ENCODE data around the gene ZC3H4. TPM values are rescaled to one million over a fixed set of nuclear protein-coding genes. Genes with fewer than 3 reads are reported as not detected.
A peak's percentile ranks its signal among the peaks of the same experiment; 100 is the strongest.

ZC3H4 gene
- total and polyA plus RNA-seq, 11 donors: 9.6 to 35.0 (median 22.9) TPM

DNA sequence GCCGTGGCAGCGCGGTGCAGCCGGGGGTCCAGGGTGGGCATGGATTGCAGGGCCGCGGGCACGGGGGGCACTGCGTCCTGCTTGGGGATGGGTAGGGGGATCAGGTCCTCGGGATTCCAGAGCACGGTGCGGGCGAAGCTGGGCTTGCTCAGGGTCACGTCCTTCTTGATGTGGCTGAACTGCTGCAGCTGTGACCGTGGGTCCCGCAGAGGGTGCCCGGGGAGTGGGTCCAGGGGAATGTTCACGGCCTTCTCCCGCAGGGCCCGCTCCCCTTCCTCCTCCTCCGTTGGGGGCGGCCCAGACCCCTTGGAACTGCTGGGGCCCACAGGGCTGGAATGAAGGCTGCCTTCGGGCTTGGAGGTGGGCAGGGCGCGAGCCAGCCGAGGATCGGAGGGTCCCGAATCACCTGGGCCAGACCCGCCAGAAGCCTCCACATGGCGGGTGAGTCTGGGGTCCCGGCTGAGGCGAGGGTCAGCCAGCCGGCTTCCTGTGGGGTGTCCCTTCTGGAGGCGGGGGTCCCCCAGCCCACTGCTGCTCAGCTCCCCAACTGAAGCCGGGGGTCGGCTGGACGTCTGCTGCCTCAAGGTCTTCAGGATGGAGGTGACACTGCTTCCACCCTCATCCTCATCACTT lies 46.2 kb downstream of the ZC3H4 start:
- Histone ChIP-seq H3K4me1 (no peaks in the 10 kb centered on the region), H3K27ac (no peak overlapping the region), H3K9me3 (no peaks in the 10 kb centered on the region), H3K36me3 (peaks cover 3 to 87% (median 78%) of the 10 kb centered on the region in 9 donors), H3K4me3 (no peak overlapping the region), H3K27me3 (no peaks in the 10 kb centered on the region)
- TF ChIP-seq CTCF (IDR thresholded peaks at IDR 0.05): no peak
- TF ChIP-seq POLR2A (IDR thresholded peaks at IDR 0.05): no peak
- DNase-seq (no peak), ATAC-seq (no peak)
- intact Hi-C loops (cut with DNase I): no loop called here
- 91 to 95% (median 94%) methylated on average over 17 to 36 of the region's 36 CpGs for WGBS, 4 donors

GRCh38 chr19:47066376-47067214 lies 47.0 kb downstream of the ZC3H4 start:
- Histone ChIP-seq H3K9me3 (no peaks in the 10 kb centered on the region), H3K36me3 (peaks cover 0 to 80% (median 70%) of the 10 kb centered on the region in 9 donors), H3K4me1 (no peaks in the 10 kb centered on the region), H3K27me3 (no peaks in the 10 kb centered on the region), H3K27ac (no peak overlapping the region), H3K4me3 (no peak overlapping the region)
- 92 to 95% (median 94%) methylated on average over 40 to 61 of the region's 61 CpGs for WGBS, 4 donors
- TF ChIP-seq CTCF (IDR thresholded peaks at IDR 0.05): no peak
- TF ChIP-seq POLR2A (IDR thresholded peaks at IDR 0.05): no peak
- no peak for DNase-seq
- ATAC-seq: no peak
- intact Hi-C loops (cut with DNase I): no loop called here

DNA sequence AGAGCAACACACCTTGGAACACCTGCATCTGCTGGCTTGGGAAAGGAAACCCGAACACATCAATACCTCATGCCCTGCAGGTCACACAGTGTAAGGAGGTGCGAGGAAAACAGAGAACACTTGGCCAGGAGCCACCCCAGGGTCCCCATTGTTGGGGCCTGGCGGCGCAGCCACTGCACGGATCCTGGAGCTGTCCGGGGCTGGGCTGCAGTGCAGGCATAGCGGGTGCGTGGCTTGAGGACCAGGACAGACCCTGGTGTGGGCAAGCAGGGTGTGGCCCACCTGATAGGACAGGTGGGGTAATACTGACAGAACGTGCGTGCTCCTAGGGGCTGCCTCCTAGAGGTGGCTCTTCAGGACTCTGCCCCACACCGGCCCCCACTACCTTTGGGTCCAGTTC lies 48.3 kb downstream of the ZC3H4 start:
- H3K4me3 ChIP-seq: no peak overlapping the region
- peaks cover 0 to 66% (median 57%) of the 10 kb centered on the region in 9 donors for H3K36me3 ChIP-seq
- no peaks in the 10 kb centered on the region for H3K27me3 ChIP-seq
- intact Hi-C loops (cut with DNase I): no loop called here
- WGBS, 4 donors: 86 to 92% (median 92%) methylated on average over 11 of the region's 11 CpGs
- TF ChIP-seq CTCF (IDR thresholded peaks at IDR 0.05): no peak
- TF ChIP-seq POLR2A (IDR thresholded peaks at IDR 0.05): no peak
- H3K9me3 ChIP-seq: no peaks in the 10 kb centered on the region
- H3K4me1 ChIP-seq: no peaks in the 10 kb centered on the region
- H3K27ac ChIP-seq: no peak overlapping the region
- ATAC-seq (peak in 1 of 4 donors; percentile 5), DNase-seq (no peak)

DNA sequence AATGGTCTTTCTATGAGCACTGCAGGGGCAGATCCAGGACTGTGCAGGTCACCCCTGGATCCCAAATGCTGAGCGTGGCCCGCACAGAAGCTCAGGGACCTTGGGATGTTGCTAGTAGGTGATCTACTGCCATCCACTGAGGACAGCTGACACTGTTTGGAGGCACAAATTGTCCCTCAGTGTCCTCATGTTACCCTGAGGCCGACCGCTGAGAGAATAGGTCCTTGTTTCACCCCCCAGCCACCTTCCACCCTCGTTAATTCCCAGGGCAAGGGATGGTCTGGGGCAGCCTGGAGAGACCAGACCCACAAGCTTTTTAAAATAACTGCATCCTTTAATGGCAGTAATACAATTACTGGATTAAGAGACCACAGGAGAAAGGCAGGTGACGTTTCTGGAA lies 49.7 kb downstream of the ZC3H4 start:
- Histone ChIP-seq H3K27me3 (no peaks in the 10 kb centered on the region), H3K9me3 (no peaks in the 10 kb centered on the region), H3K36me3 (peaks cover 0 to 53% (median 43%) of the 10 kb centered on the region in 9 donors), H3K4me3 (no peak overlapping the region), H3K27ac (no peak overlapping the region), H3K4me1 (no peaks in the 10 kb centered on the region)
- 84 to 88% (median 87%) methylated on average over 4 to 6 of the region's 6 CpGs for WGBS, 4 donors
- no peak for ATAC-seq
- TF ChIP-seq CTCF (IDR thresholded peaks at IDR 0.05): no peak
- no peak for TF ChIP-seq POLR2A (IDR thresholded peaks at IDR 0.05)
- intact Hi-C loops (cut with DNase I): no loop called here
- DNase-seq: no peak

Measured in heart left ventricle (tissue), 16 donors.